Ecto neural progenitor cell (in vitro differentiated cells): ENCODE results near the gene TIGD7.

Experiments
- DNase-seq: peaks from one replicate; pipeline ENCODE4 v3.0.0-alpha.2; 2018; ENCODE audit warnings: low spot score

The TIGD7 gene

GRCh38 chr16:3305109-3306068 is at the start of gene TIGD7, which contains the start of gene ZNF75A:
Gene TIGD7 (minus strand): TSS chr16:3305430. CDS start chr16:3300614, 4,816 bp downstream.
Gene ZNF75A (plus strand): TSS chr16:3305497. CDS start chr16:3308429, 2,932 bp downstream.
- peak; percentile 90 for DNase-seq

- DNase-seq = no peak
Observed at GRCh38 chr16:3349175-3349574, 43.9 kb upstream of the TIGD7 start.

- no peak for DNase-seq
Observed at GRCh38 chr16:3348547-3349167, 43.4 kb upstream of the TIGD7 start.

- no peak for DNase-seq
Observed at GRCh38 chr16:3347586-3347985, 42.4 kb upstream of the TIGD7 start.

GRCh38 chr16:3346041-3346440 is 40.8 kb upstream of the TIGD7 start:
- DNase-seq = no peak

GRCh38 chr16:3328643-3329042 is 23.4 kb upstream of the TIGD7 start:
- no peak for DNase-seq

GRCh38 chr16:3328104-3328503 is 22.9 kb upstream of the TIGD7 start:
- no peak for DNase-seq

GRCh38 chr16:3327514-3327913 is 22.3 kb upstream of the TIGD7 start:
- DNase-seq = no peak

- no peak for DNase-seq
Observed at GRCh38 chr16:3321816-3322215, 16.6 kb upstream of the TIGD7 start.

- no peak for DNase-seq
Observed at GRCh38 chr16:3317315-3317999, 12.2 kb upstream of the TIGD7 start.

GRCh38 chr16:3311496-3311895 is 6.3 kb upstream of the TIGD7 start:
- no peak for DNase-seq

- DNase-seq = no peak
Observed at GRCh38 chr16:3306078-3306477, 848 bp upstream of the TIGD7 start.

- no peak for DNase-seq
Observed at GRCh38 chr16:3304370-3304769, 860 bp downstream of the TIGD7 start.

GRCh38 chr16:3295783-3296182 is 9.4 kb downstream of the TIGD7 start:
- DNase-seq = no peak

- no peak for DNase-seq
Observed at GRCh38 chr16:3295209-3295608, 10.0 kb downstream of the TIGD7 start.

GRCh38 chr16:3292604-3293003 is 12.6 kb downstream of the TIGD7 start:
- DNase-seq = no peak

GRCh38 chr16:3289998-3290673 is 15.1 kb downstream of the TIGD7 start:
- no peak for DNase-seq

- no peak for DNase-seq
Observed at GRCh38 chr16:3285131-3285530, 20.1 kb downstream of the TIGD7 start.

GRCh38 chr16:3283543-3284447 is 21.4 kb downstream of the TIGD7 start:
- DNase-seq = no peak

GRCh38 chr16:3282730-3283542 is 22.3 kb downstream of the TIGD7 start, which contains the start of gene ZNF263:
Gene ZNF263 (plus strand): TSS chr16:3283491. CDS start chr16:3283819, 328 bp downstream.
- peak; percentile 97 for DNase-seq
